H9 (cell line): ENCODE results near the gene RABEP1. TPM values are rescaled to one million over a fixed set of nuclear protein-coding genes. Genes with fewer than 3 reads are reported as not detected.

Experiments used
- DNase-seq: peaks from one replicate; pipeline ENCODE4 v3.0.0-alpha.2; 2017
- H2AFZ ChIP-seq: one replicate; pipeline ENCODE4 v1.6.1; 2013; ENCODE audit warnings: mild to moderate bottlenecking, low read length, control low read depth, moderate library complexity
- H2AK5ac ChIP-seq: 2 replicates; pipeline ENCODE4 v1.6.1; 2013; ENCODE audit warnings: low read length, control low read depth, mixed read lengths; ENCODE audit not compliant: insufficient read length
- H2BK120ac ChIP-seq: one replicate; pipeline ENCODE4 v1.6.1; 2013; ENCODE audit warnings: low read depth, mild to moderate bottlenecking, low read length, control low read depth, inconsistent platforms; ENCODE audit not compliant: poor library complexity, severe bottlenecking
- H2BK12ac ChIP-seq: 2 replicates; pipeline ENCODE4 v1.6.1; 2013; ENCODE audit warnings: low read length, control low read depth, mixed read lengths, low read depth; ENCODE audit not compliant: insufficient read length
- H2BK15ac ChIP-seq: 2 replicates; pipeline ENCODE4 v1.6.1; 2013; ENCODE audit warnings: low read depth, low read length, control low read depth
- H2BK20ac ChIP-seq: one replicate; pipeline ENCODE4 v1.6.1; 2013; ENCODE audit warnings: low read depth, mild to moderate bottlenecking, low read length, control low read depth, inconsistent platforms; ENCODE audit not compliant: poor library complexity, severe bottlenecking
- H2BK5ac ChIP-seq: 2 replicates; pipeline ENCODE4 v1.6.1; 2013; ENCODE audit warnings: low read length, control low read depth, mixed read lengths; ENCODE audit not compliant: insufficient read length
- H3K14ac ChIP-seq: 2 replicates; pipeline ENCODE4 v1.6.1; 2013; ENCODE audit warnings: low read length, control low read depth; ENCODE audit not compliant: insufficient read depth
- H3K18ac ChIP-seq: 2 replicates; pipeline ENCODE4 v1.6.1; 2013; ENCODE audit warnings: low read depth, mild to moderate bottlenecking, mixed read lengths, low read length, control low read depth; ENCODE audit not compliant: insufficient read length
- H3K23ac ChIP-seq: 2 replicates; pipeline ENCODE4 v1.6.1; 2013; ENCODE audit warnings: low read length, control low read depth, mixed read lengths, low read depth; ENCODE audit not compliant: insufficient read length
- H3K23me2 ChIP-seq: 2 replicates; pipeline ENCODE4 v1.6.1; 2013; ENCODE audit warnings: low read depth, mild to moderate bottlenecking, mixed read lengths, low read length, control low read depth; ENCODE audit not compliant: insufficient read length, poor library complexity, severe bottlenecking
- H3K27ac ChIP-seq: 2 replicates; pipeline ENCODE4 v1.5.1; 2013; ENCODE audit warnings: low read length, control low read depth, mixed read lengths, low read depth; ENCODE audit not compliant: insufficient read length
- H3K27me3 ChIP-seq: 2 replicates; pipeline ENCODE4 v1.6.1; 2013; ENCODE audit warnings: low read length, control low read depth, inconsistent platforms; ENCODE audit not compliant: insufficient read depth
- H3K4ac ChIP-seq: 2 replicates; pipeline ENCODE4 v1.6.1; 2013; ENCODE audit warnings: low read depth, mild to moderate bottlenecking, control low read depth, inconsistent platforms, low read length, moderate library complexity
- H3K4me1 ChIP-seq: 2 replicates; pipeline ENCODE4 v1.6.1; 2013; ENCODE audit warnings: low read length, control low read depth, inconsistent platforms; ENCODE audit not compliant: insufficient read depth
- H3K4me2 ChIP-seq: 2 replicates; pipeline ENCODE4 v1.6.1; 2013; ENCODE audit warnings: low read length, control low read depth, mixed read lengths; ENCODE audit not compliant: insufficient read length, insufficient read depth
- H3K56ac ChIP-seq: 2 replicates; pipeline ENCODE4 v1.6.1; 2013; ENCODE audit warnings: low read depth, mild to moderate bottlenecking, mixed read lengths, low read length, control low read depth; ENCODE audit not compliant: insufficient read length
- H3K79me1 ChIP-seq: 2 replicates; pipeline ENCODE4 v1.6.1; 2013; ENCODE audit warnings: low read depth, mild to moderate bottlenecking, moderate library complexity, low read length, control low read depth, inconsistent platforms; ENCODE audit not compliant: insufficient read depth, poor library complexity, severe bottlenecking
- H3K79me2 ChIP-seq: 2 replicates; pipeline ENCODE4 v1.6.1; 2013; ENCODE audit warnings: low read length, control low read depth, inconsistent platforms; ENCODE audit not compliant: insufficient read depth
- H3K9ac ChIP-seq: 2 replicates; pipeline ENCODE4 v1.6.1; 2013; ENCODE audit warnings: low read length, control low read depth, mixed read lengths; ENCODE audit not compliant: insufficient read length; ENCODE audit errors: extremely low read depth
- H3K9me3 ChIP-seq: one replicate; pipeline ENCODE4 v1.6.1; 2013; ENCODE audit warnings: low read depth, low read length, inconsistent platforms; ENCODE audit not compliant: control insufficient read depth
- H3T11ph ChIP-seq: one replicate; pipeline ENCODE4 v1.6.1; 2013; ENCODE audit warnings: mild to moderate bottlenecking, low read length, control low read depth, inconsistent platforms
- H4K20me1 ChIP-seq: one replicate; pipeline ENCODE4 v1.6.1; 2013; ENCODE audit not compliant: control insufficient read depth, insufficient read length, insufficient read depth
- H4K5ac ChIP-seq: 2 replicates; pipeline ENCODE4 v1.6.1; 2013; ENCODE audit warnings: low read depth, mild to moderate bottlenecking, mixed read lengths, low read length, control low read depth; ENCODE audit not compliant: insufficient read length
- H4K8ac ChIP-seq: replicated peaks from 2 replicates; pipeline ENCODE4 v1.6.1; 2013; ENCODE audit warnings: low read length, control low read depth, mixed read lengths, low read depth; ENCODE audit not compliant: insufficient read length
- H4K91ac ChIP-seq: 2 replicates; pipeline ENCODE4 v1.6.1; 2013; ENCODE audit warnings: low read depth, mild to moderate bottlenecking, moderate library complexity, mixed read lengths, low read length, control low read depth; ENCODE audit not compliant: insufficient read length
- H3K27ac Mint-ChIP-seq, 3 experiments: 2 replicates in 2 of 3; 3 replicates in 1 of 3; pipeline ENCODE4 v1.8.0; 2020 to 2021; ENCODE audit warnings: mixed read lengths in 3 of 3, mild to moderate bottlenecking in 1 of 3, moderate library complexity in 1 of 3
- H3K27me3 Mint-ChIP-seq: 2 replicates; pipeline ENCODE4 v1.8.0; 2021; ENCODE audit warnings: low read depth, mild to moderate bottlenecking, moderate library complexity, mixed read lengths
- H3K36me3 Mint-ChIP-seq, 3 experiments: 2 replicates in 2 of 3; 3 replicates in 1 of 3; pipeline ENCODE4 v1.8.0; 2020 to 2021; ENCODE audit warnings: low read depth in 3 of 3, mixed read lengths in 3 of 3; ENCODE audit not compliant: insufficient read depth in 1 of 3
- H3K4me1 Mint-ChIP-seq, 2 experiments: 2 replicates each; pipeline ENCODE4 v1.8.0; 2020; ENCODE audit warnings: mixed read lengths in 2 of 2
- H3K4me3 Mint-ChIP-seq, 2 experiments: 2 replicates in 1 of 2; 3 replicates in 1 of 2; pipeline ENCODE4 v1.8.0; 2020 to 2021; ENCODE audit warnings: mild to moderate bottlenecking in 2 of 2, mixed read lengths in 2 of 2, moderate library complexity in 1 of 2
- H3K9me3 Mint-ChIP-seq, 2 experiments: 2 replicates in 1 of 2; 3 replicates in 1 of 2; pipeline ENCODE4 v1.8.0; 2020; ENCODE audit warnings: mild to moderate bottlenecking in 2 of 2, mixed read lengths in 2 of 2, moderate library complexity in 1 of 2
- CTCF ChIP-seq: fragments of 200-600 bp; sonication (generic); conservative IDR thresholded peaks from 3 replicates; pipeline ENCODE4 v1.8.0; 2021; ENCODE audit warnings: antibody characterized with exemption, mild to moderate bottlenecking
- WGBS: extraction: QIAGEN DNeasy Blood & Tissue Kit; methylation state at CpG from one replicate; pipeline ENCODE4 v1.1.7; 2013; ENCODE audit warnings: missing lambda C conversion rate, low lambda C conversion rate, mixed read lengths; ENCODE audit not compliant: insufficient read length; ENCODE audit errors: extremely low coverage; 5-methylcytosine and 5-hydroxymethylcytosine counted together
- total RNA-seq: library from RNA; stranded (reverse); gene quantifications from 2 replicates; pipeline ENCODE4 v1.2.1, GENCODE V29; 2021

RABEP1 gene
- total RNA-seq, 1 experiment from 2014 or later = 46.9 TPM

GRCh38 chr17:5354310-5354709 is 72.2 kb downstream of the RABEP1 start:
- Histone ChIP-seq H3K9me3 (no peaks in the 10 kb centered on the region), H2BK5ac (no peak overlapping the region), H3K9ac (no peak overlapping the region), H2AK5ac (no peak overlapping the region), H3K56ac (no peak overlapping the region), H3K14ac (no peak overlapping the region), H3K4me2 (no peak overlapping the region), H2BK12ac (no peak overlapping the region), H4K20me1 (no peaks in the 10 kb centered on the region), H2AFZ (no peak overlapping the region), H3K18ac (no peak overlapping the region), H2BK20ac (no peak overlapping the region), H2BK120ac (no peak overlapping the region), H3K79me1 (no peaks in the 10 kb centered on the region), H3K23me2 (no peaks in the 10 kb centered on the region), H3K79me2 (no peaks in the 10 kb centered on the region), H4K8ac (no peak overlapping the region), H2BK15ac (no peak overlapping the region), H3T11ph (no peak overlapping the region), H4K91ac (no peak overlapping the region), H3K23ac (no peak overlapping the region), H3K4ac (no peak overlapping the region), H3K4me1 (no peaks in the 10 kb centered on the region), H3K27ac (no peak overlapping the region), H3K27me3 (no peaks in the 10 kb centered on the region), H4K5ac (no peak overlapping the region)
- Mint-ChIP-seq H3K9me3 (no peaks in the 10 kb centered on the region), H3K27me3 (no peaks in the 10 kb centered on the region), H3K36me3 (peaks cover 18 to 60% (median 23%) of the 10 kb centered on the region in 3 experiments; a peak in 6 of 7 replicates), H3K27ac (no peak overlapping the region), H3K4me3 (no peak overlapping the region), H3K4me1 (peaks cover 0 to 5% of the 10 kb centered on the region in 2 experiments; a peak in 1 of 4 replicates)
- DNase-seq = no peak
- no peak for TF ChIP-seq CTCF
- no CpG with 5 or more reads among the region's 2 CpGs for WGBS
